Measurements from ENCODE around the gene PARVB.

The PARVB gene

DNA sequence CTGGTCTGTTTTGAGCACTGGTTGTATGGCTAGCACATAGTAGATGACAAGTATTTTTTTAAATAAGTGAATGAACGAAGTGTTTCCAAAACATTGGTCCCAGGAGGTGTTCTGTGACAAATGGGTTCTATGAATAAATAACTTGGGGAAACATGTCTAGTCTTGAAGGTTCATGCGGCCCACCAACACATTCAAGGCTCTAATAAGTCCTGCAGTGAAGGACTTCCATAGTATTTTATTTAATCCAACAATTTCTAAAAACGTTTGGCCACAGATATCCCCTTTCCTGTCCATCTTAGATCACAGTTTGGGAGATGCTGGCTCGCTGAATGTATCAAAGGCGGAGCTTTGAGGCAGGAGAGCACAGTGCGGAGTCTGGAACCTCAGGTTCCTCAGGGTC lies 179.1 kb downstream of the PARVB start:
- no peak overlapping the region for H3K4me3 ChIP-seq (ENCODE audit: low read depth in 1 of 2, low read length in 1 of 2)
- TF ChIP-seq, protein P1, sequence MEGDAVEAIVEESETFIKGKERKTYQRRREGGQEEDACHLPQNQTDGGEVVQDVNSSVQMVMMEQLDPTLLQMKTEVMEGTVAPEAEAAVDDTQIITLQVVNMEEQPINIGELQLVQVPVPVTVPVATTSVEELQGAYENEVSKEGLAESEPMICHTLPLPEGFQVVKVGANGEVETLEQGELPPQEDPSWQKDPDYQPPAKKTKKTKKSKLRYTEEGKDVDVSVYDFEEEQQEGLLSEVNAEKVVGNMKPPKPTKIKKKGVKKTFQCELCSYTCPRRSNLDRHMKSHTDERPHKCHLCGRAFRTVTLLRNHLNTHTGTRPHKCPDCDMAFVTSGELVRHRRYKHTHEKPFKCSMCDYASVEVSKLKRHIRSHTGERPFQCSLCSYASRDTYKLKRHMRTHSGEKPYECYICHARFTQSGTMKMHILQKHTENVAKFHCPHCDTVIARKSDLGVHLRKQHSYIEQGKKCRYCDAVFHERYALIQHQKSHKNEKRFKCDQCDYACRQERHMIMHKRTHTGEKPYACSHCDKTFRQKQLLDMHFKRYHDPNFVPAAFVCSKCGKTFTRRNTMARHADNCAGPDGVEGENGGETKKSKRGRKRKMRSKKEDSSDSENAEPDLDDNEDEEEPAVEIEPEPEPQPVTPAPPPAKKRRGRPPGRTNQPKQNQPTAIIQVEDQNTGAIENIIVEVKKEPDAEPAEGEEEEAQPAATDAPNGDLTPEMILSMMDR (IDR thresholded peaks at IDR 0.05) = no peak
- H3K9me3 ChIP-seq = no peaks in the 10 kb centered on the region
- peaks cover 0 to 3% of the 10 kb centered on the region in 2 experiments for H3K4me1 ChIP-seq (ENCODE audit: control insufficient read depth in 1 of 2, insufficient read depth in 1 of 2, low read depth in 1 of 2, low read length in 1 of 2)
- no peaks in the 10 kb centered on the region for H3K27me3 ChIP-seq
- peak overlapping the region; percentile 8 for H3K27ac ChIP-seq
- H3K36me3 ChIP-seq = peaks cover 88% of the 10 kb centered on the region

DNA sequence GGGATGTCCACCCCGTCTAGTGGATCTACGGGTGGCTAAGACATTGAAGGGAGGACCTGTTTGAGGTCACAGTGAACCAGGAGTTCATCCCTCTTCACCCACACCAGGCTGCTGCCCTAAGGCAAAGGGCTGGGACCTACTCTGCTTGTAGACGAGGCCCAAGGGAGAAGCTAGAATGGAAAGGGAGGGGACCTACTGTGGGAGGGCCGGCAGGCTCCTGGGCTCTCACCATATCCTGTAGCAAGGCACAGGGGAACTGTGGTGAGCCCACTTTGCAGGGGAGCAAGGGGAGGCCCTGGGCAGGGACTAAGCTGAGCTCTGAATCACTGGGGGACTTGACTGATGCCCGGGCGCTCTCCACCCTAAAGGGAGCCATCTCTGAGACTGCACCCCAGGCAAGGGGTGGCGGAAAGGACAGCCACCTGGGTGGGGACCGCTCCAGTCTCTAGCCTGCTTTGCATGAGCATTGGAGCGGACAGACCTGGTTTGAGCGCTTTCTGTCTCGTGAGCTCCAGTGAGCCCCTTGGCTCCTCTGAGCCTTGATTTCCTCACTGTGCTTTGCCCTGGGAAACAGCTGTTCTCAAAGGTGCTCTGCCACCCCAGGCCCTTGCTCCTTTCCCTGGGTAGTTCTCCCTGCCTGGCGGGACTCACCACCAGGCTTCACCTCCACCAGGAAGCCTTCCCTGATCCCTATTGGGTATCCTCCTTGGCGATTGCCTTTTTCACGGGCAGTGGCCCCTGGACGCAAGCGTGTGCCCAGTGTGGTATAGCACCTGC lies 180.8 kb downstream of the PARVB start:
- TF ChIP-seq, protein P1 (IDR thresholded peaks at IDR 0.05) = no peak

GRCh38 chr22:44205516-44206329 lies 181.6 kb downstream of the PARVB start:
- Histone ChIP-seq H3K4me3 (ENCODE audit: low read depth in 1 of 2, low read length in 1 of 2) (no peak overlapping the region), H3K4me1 (ENCODE audit: control insufficient read depth in 1 of 2, insufficient read depth in 1 of 2, low read depth in 1 of 2, low read length in 1 of 2) (no peaks in the 10 kb centered on the region), H3K27me3 (no peaks in the 10 kb centered on the region), H3K9me3 (no peaks in the 10 kb centered on the region), H3K36me3 (peaks cover 63% of the 10 kb centered on the region), H3K27ac (no peak overlapping the region)
- TF ChIP-seq, protein P1 (IDR thresholded peaks at IDR 0.05) = no peak

More for the DNA sequence above, 180.8 kb downstream of the PARVB start:
- H3K4me1 ChIP-seq (ENCODE audit: control insufficient read depth in 1 of 2, insufficient read depth in 1 of 2, low read depth in 1 of 2, low read length in 1 of 2) = no peaks in the 10 kb centered on the region
- H3K27ac ChIP-seq = no peak overlapping the region
- no peaks in the 10 kb centered on the region for H3K9me3 ChIP-seq
- H3K27me3 ChIP-seq = no peaks in the 10 kb centered on the region
- no peak overlapping the region for H3K4me3 ChIP-seq (ENCODE audit: low read depth in 1 of 2, low read length in 1 of 2)
- peaks cover 71% of the 10 kb centered on the region for H3K36me3 ChIP-seq

GRCh38 chr22:44206330-44206645 lies 182.2 kb downstream of the PARVB start:
- H3K4me3 ChIP-seq (ENCODE audit: low read depth in 1 of 2, low read length in 1 of 2) = no peak overlapping the region
- no peaks in the 10 kb centered on the region for H3K9me3 ChIP-seq
- H3K27ac ChIP-seq = no peak overlapping the region
- no peaks in the 10 kb centered on the region for H3K27me3 ChIP-seq
- peaks cover 57% of the 10 kb centered on the region for H3K36me3 ChIP-seq
- TF ChIP-seq, protein P1 (IDR thresholded peaks at IDR 0.05) = no peak
- no peaks in the 10 kb centered on the region for H3K4me1 ChIP-seq (ENCODE audit: control insufficient read depth in 1 of 2, insufficient read depth in 1 of 2, low read depth in 1 of 2, low read length in 1 of 2)

DNA sequence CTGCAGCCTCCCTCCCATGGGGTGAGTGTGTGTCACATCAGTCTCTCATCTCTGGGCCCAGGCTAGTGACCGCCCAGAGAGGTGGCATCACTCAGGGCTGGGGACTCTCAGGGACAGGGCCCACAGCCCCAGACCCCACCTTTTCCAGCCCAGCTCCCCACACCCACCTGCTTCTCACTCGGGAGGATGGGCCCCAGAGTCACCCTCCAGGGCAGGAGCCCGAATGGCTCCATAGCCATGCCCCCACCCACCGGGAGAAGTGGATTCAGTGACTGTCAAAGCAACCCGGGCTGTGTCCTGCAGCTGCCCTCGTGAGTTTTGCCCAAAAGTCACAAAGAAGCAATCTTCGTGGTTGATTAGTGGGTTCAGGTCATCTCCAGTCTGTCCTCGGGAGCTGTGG lies 182.6 kb downstream of the PARVB start:
- no peak overlapping the region for H3K27ac ChIP-seq
- peaks cover 53% of the 10 kb centered on the region for H3K36me3 ChIP-seq
- H3K9me3 ChIP-seq = no peaks in the 10 kb centered on the region
- TF ChIP-seq, protein P1 (IDR thresholded peaks at IDR 0.05) = no peak
- H3K4me1 ChIP-seq (ENCODE audit: control insufficient read depth in 1 of 2, insufficient read depth in 1 of 2, low read depth in 1 of 2, low read length in 1 of 2) = no peaks in the 10 kb centered on the region
- no peak overlapping the region for H3K4me3 ChIP-seq (ENCODE audit: low read depth in 1 of 2, low read length in 1 of 2)
- H3K27me3 ChIP-seq = no peaks in the 10 kb centered on the region

Measured in neutrophil (primary cell).